HepG2 (cell line): ENCODE measurements around the gene PNPLA2. TPM values are rescaled to one million over a fixed set of nuclear protein-coding genes. Genes with fewer than 3 reads are reported as not detected.
A peak's percentile ranks its signal among the peaks of the same experiment; 100 is the strongest.

Experiments
- AGO2 ChIP-seq: fragments of 200-400 bp; formaldehyde crosslinking; optimal IDR thresholded peaks from 2 replicates; pipeline ENCODE3; 2017; ENCODE audit warnings: mild to moderate bottlenecking, low read depth, low read length, moderate library complexity
- ARID2 ChIP-seq: sonication (generic); formaldehyde crosslinking; IDR thresholded peaks from 2 replicates; pipeline ENCODE4 v1.8.1; 2022; ENCODE audit warnings: mild to moderate bottlenecking, missing genetic modification reagents, borderline replicate concordance
- CENPX ChIP-seq: sonication (generic); formaldehyde crosslinking; IDR thresholded peaks from 2 replicates; pipeline ENCODE4 v1.9.0; 2021; ENCODE audit warnings: mild to moderate bottlenecking, missing genetic modification reagents, moderate library complexity
- KDM3A ChIP-seq: IDR thresholded peaks from 2 replicates; pipeline ENCODE4 v1.6.1; 2018; ENCODE audit warnings: low read depth, missing compliant biosample characterization
- MAZ ChIP-seq, 2 experiments: sonication (generic) in 1 of 2; formaldehyde crosslinking in 1 of 2; IDR thresholded peaks; 2 replicates each; pipeline versions ENCODE4 v1.5.0 to v1.6.1; 2012 to 2020; ENCODE audit warnings: low read depth in 2 of 2, mild to moderate bottlenecking in 2 of 2, borderline replicate concordance in 1 of 2, improper control_type of control experiment in 1 of 2, low read length in 1 of 2, missing genetic modification reagents in 1 of 2, moderate library complexity in 1 of 2
- NCOA1 ChIP-seq: sonication (generic); formaldehyde crosslinking; IDR thresholded peaks from 2 replicates; pipeline ENCODE4 v1.9.0; 2021; ENCODE audit warnings: missing genetic modification reagents
- NFE2L1 ChIP-seq: sonication (generic); formaldehyde crosslinking; IDR thresholded peaks from 2 replicates; pipeline ENCODE4 v1.4.0; 2020; ENCODE audit warnings: missing genetic modification reagents, mild to moderate bottlenecking, borderline replicate concordance
- NR0B2 ChIP-seq: sonication (generic); formaldehyde crosslinking; IDR thresholded peaks from 2 replicates; pipeline ENCODE4 v1.4.0; 2020; ENCODE audit warnings: mild to moderate bottlenecking, missing genetic modification reagents
- PHF20 ChIP-seq: sonication (generic); formaldehyde crosslinking; IDR thresholded peaks from 2 replicates; pipeline ENCODE4 v1.5.0; 2020; ENCODE audit warnings: mild to moderate bottlenecking, missing genetic modification reagents
- PITX1 ChIP-seq: sonication (generic); formaldehyde crosslinking; IDR thresholded peaks from 2 replicates; pipeline ENCODE4 v1.5.1; 2020; ENCODE audit warnings: mild to moderate bottlenecking, missing genetic modification reagents
- RFX1 ChIP-seq: fragments of 450-650 bp; IDR thresholded peaks from 2 replicates; pipeline ENCODE4 v1.6.1; 2017
- SRSF4 ChIP-seq: fragments of 200-400 bp; formaldehyde crosslinking; IDR thresholded peaks from one replicate; pipeline ENCODE4 v1.6.1; 2018; ENCODE audit warnings: mild to moderate bottlenecking, low read depth, low read length, moderate library complexity; ENCODE audit not compliant: poor library complexity, severe bottlenecking
- TIGD3 ChIP-seq: sonication (generic); formaldehyde crosslinking; IDR thresholded peaks from 2 replicates; pipeline ENCODE4 v1.5.1; 2020; ENCODE audit warnings: mild to moderate bottlenecking, missing genetic modification reagents, borderline replicate concordance
- TP53 ChIP-seq: sonication (generic); formaldehyde crosslinking; conservative IDR thresholded peaks from 2 replicates; pipeline ENCODE4 v1.4.0; 2020; ENCODE audit warnings: missing genetic modification reagents
- TRIM24 ChIP-seq: sonication (generic); formaldehyde crosslinking; IDR thresholded peaks from 2 replicates; pipeline ENCODE4 v1.8.0; 2022; ENCODE audit warnings: mild to moderate bottlenecking, missing genetic modification reagents
- ZFP36L1 ChIP-seq: sonication (generic); formaldehyde crosslinking; IDR thresholded peaks from 2 replicates; pipeline ENCODE4 v1.8.0; 2022; ENCODE audit warnings: mild to moderate bottlenecking, missing genetic modification reagents, moderate library complexity
- ZNF776 ChIP-seq: sonication (generic); formaldehyde crosslinking; IDR thresholded peaks from 2 replicates; pipeline ENCODE4 v1.4.0; 2020; ENCODE audit warnings: mild to moderate bottlenecking, missing genetic modification reagents
- ZNF780A ChIP-seq: sonication (generic); formaldehyde crosslinking; IDR thresholded peaks from 2 replicates; pipeline ENCODE4 v1.8.0; 2022; ENCODE audit warnings: mild to moderate bottlenecking, missing genetic modification reagents, moderate library complexity
- polyA plus RNA-seq, 8 experiments: library from polyadenylated mRNA; depleted of rRNA in 3 of 8; stranded (reverse) in 7 of 8; unstranded in 1 of 8; fragments of >200 nt; fragmentation: Illumina TruSeq in 4 of 8; extraction: Trizol in 4 of 8; gene quantifications; 2 replicates each; pipeline versions ENCODE4 v1.2.1 to v1.2.3, GENCODE V29; 2011 to 2016; ENCODE audit warnings: low read depth in 4 of 8, missing spikeins in 1 of 8, mixed read lengths in 1 of 8; ENCODE audit not compliant: insufficient read depth in 1 of 8
- total RNA-seq, 5 experiments: library from RNA; depleted of rRNA; stranded (reverse); fragments of >200 nt; fragmentation: Illumina TruSeq; extraction: Trizol; gene quantifications; 2 replicates each; pipeline ENCODE4 v1.2.3, GENCODE V29; 2016; ENCODE audit warnings: low read depth in 1 of 5
- TF ChIP-seq, protein P1 (sequence below): sonication (generic); formaldehyde crosslinking; IDR thresholded peaks from 2 replicates; pipeline ENCODE4 v1.4.0; 2020; ENCODE audit warnings: missing genetic modification reagents
- TF ChIP-seq, protein P2 (sequence below): sonication (generic); formaldehyde crosslinking; conservative IDR thresholded peaks from 2 replicates; pipeline ENCODE4 v1.4.0; 2020; ENCODE audit warnings: missing genetic modification reagents

The PNPLA2 gene
- total and polyA plus RNA-seq, 2 of the 13 experiments (the other 11 are each of a cell fraction or from before 2014, with no cell fraction given): 10.5 to 43.2 TPM

GRCh38 chr11:844693-845644 lies 26.3 kb downstream of the PNPLA2 start (continued):
- TF ChIP-seq, protein P1, sequence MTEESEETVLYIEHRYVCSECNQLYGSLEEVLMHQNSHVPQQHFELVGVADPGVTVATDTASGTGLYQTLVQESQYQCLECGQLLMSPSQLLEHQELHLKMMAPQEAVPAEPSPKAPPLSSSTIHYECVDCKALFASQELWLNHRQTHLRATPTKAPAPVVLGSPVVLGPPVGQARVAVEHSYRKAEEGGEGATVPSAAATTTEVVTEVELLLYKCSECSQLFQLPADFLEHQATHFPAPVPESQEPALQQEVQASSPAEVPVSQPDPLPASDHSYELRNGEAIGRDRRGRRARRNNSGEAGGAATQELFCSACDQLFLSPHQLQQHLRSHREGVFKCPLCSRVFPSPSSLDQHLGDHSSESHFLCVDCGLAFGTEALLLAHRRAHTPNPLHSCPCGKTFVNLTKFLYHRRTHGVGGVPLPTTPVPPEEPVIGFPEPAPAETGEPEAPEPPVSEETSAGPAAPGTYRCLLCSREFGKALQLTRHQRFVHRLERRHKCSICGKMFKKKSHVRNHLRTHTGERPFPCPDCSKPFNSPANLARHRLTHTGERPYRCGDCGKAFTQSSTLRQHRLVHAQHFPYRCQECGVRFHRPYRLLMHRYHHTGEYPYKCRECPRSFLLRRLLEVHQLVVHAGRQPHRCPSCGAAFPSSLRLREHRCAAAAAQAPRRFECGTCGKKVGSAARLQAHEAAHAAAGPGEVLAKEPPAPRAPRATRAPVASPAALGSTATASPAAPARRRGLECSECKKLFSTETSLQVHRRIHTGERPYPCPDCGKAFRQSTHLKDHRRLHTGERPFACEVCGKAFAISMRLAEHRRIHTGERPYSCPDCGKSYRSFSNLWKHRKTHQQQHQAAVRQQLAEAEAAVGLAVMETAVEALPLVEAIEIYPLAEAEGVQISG: no peak; the same call in 1 of the 2 replicates
- no peak for TF ChIP-seq ZNF780A
- no peak for TF ChIP-seq ZNF776
- no peak for TF ChIP-seq TRIM24
- no peak for TF ChIP-seq ARID2 (CRISPR knock-in tag)
- TF ChIP-seq NCOA1 (CRISPR knock-in tag): no peak
- TF ChIP-seq RFX1: peak; percentile 75
- TF ChIP-seq TIGD3 (CRISPR knock-in tag): no peak
- no peak for TF ChIP-seq KDM3A (CRISPR knock-in tag)
- TF ChIP-seq, protein P2, sequence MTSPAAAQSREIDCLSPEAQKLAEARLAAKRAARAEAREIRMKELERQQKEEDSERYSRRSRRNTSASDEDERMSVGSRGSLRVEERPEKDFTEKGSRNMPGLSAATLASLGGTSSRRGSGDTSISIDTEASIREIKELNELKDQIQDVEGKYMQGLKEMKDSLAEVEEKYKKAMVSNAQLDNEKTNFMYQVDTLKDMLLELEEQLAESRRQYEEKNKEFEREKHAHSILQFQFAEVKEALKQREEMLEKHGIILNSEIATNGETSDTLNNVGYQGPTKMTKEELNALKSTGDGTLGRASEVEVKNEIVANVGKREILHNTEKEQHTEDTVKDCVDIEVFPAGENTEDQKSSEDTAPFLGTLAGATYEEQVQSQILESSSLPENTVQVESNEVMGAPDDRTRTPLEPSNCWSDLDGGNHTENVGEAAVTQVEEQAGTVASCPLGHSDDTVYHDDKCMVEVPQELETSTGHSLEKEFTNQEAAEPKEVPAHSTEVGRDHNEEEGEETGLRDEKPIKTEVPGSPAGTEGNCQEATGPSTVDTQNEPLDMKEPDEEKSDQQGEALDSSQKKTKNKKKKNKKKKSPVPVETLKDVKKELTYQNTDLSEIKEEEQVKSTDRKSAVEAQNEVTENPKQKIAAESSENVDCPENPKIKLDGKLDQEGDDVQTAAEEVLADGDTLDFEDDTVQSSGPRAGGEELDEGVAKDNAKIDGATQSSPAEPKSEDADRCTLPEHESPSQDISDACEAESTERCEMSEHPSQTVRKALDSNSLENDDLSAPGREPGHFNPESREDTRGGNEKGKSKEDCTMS (CRISPR knock-in tag): no peak
- TF ChIP-seq MAZ (IDR thresholded peaks at IDR 0.05; ENCODE audit: borderline replicate concordance, low read depth, low read length): no peak
- no peak for TF ChIP-seq MAZ (CRISPR knock-in tag; IDR thresholded peaks at IDR 0.05; ENCODE audit: low read depth)
- TF ChIP-seq NFE2L1: no peak
- TF ChIP-seq PHF20 (CRISPR knock-in tag): peak; percentile 41; the same call in 1 of the 2 replicates
- TF ChIP-seq TP53: no peak
- no peak for TF ChIP-seq SRSF4
- peak; percentile 12 for TF ChIP-seq AGO2
- TF ChIP-seq ZFP36L1 (CRISPR knock-in tag): no peak
- TF ChIP-seq NR0B2 (CRISPR knock-in tag): no peak
- TF ChIP-seq CENPX (CRISPR knock-in tag): no peak
- TF ChIP-seq PITX1: peak; percentile 49
